Memory B cell (primary cell): Measurements from ENCODE around the gene FLOT2.
A peak's percentile ranks its signal among the peaks of the same experiment; 100 is the strongest.
"Not testable (repeated sequence)": the region's sequence is repeated elsewhere in the genome, so short reads cannot be mapped to it uniquely, and the experiment has no call there.

Experiments used
- ATAC-seq: fragments of 150-1000 bp; cut with Tn5 transposase; 2 replicates; pipeline ENCODE4 v1.10.0; 2021; ENCODE audit warnings: low read depth, mild to moderate bottlenecking, moderate library complexity
- DNase-seq, 2 donors: peaks; one replicate each; pipeline ENCODE4 v3.0.0; 2022; ENCODE audit warnings: low spot score in 2 of 2
- H3K27ac Mint-ChIP-seq: one replicate; pipeline ENCODE4 v1.8.0; 2022; ENCODE audit warnings: mild to moderate bottlenecking, moderate library complexity, mixed read lengths
- H3K27me3 Mint-ChIP-seq: one replicate; pipeline ENCODE4 v1.8.0; 2022; ENCODE audit warnings: mixed read lengths
- H3K36me3 Mint-ChIP-seq: one replicate; pipeline ENCODE4 v1.8.0; 2022; ENCODE audit warnings: mild to moderate bottlenecking, mixed read lengths
- H3K4me1 Mint-ChIP-seq: one replicate; pipeline ENCODE4 v1.8.0; 2022; ENCODE audit warnings: mixed read lengths
- H3K4me3 Mint-ChIP-seq: one replicate; pipeline ENCODE4 v1.8.0; 2022; ENCODE audit warnings: mild to moderate bottlenecking, moderate library complexity, mixed read lengths
- H3K9me3 Mint-ChIP-seq: one replicate; pipeline ENCODE4 v1.8.0; 2022; ENCODE audit warnings: mixed read lengths

FLOT2 gene

GRCh38 chr17:28842282-28843012 is 55.1 kb downstream of the FLOT2 start, which contains the start of gene FAM222B:
TSS of gene FAM222B (minus strand) at chr17:28842790. CDS start at chr17:28766667, 76,123 bp downstream.
- peaks cover 10% of the 10 kb centered on the region for H3K4me1 Mint-ChIP-seq
- DNase-seq = peak; percentile 81 to 83
- no peaks in the 10 kb centered on the region for H3K9me3 Mint-ChIP-seq
- peak within 1 kb of the TSS; percentile 97 for H3K27ac Mint-ChIP-seq
- ATAC-seq = peak; percentile 98
- H3K4me3 Mint-ChIP-seq = peak within 1 kb of the TSS; percentile 100
- H3K27me3 Mint-ChIP-seq = no peaks in the 10 kb centered on the region
- H3K36me3 Mint-ChIP-seq = no peaks in the 10 kb centered on the region

GRCh38 chr17:28841901-28842281 is 55.6 kb downstream of the FLOT2 start:
- DNase-seq (no peak), ATAC-seq (peak; percentile 17)
- Mint-ChIP-seq H3K27me3 (no peaks in the 10 kb centered on the region), H3K9me3 (no peaks in the 10 kb centered on the region), H3K27ac (peak overlapping the region; percentile 97), H3K4me3 (peak overlapping the region; percentile 100), H3K4me1 (peaks cover 10% of the 10 kb centered on the region), H3K36me3 (no peaks in the 10 kb centered on the region)

- ATAC-seq (no peak), DNase-seq (no peak)
- H3K36me3 Mint-ChIP-seq = peaks cover 3% of the 10 kb centered on the region
- peaks cover 13% of the 10 kb centered on the region for H3K4me1 Mint-ChIP-seq
- H3K27ac Mint-ChIP-seq = no peak overlapping the region
- no peak overlapping the region for H3K4me3 Mint-ChIP-seq
- no peaks in the 10 kb centered on the region for H3K27me3 Mint-ChIP-seq
- no peaks in the 10 kb centered on the region for H3K9me3 Mint-ChIP-seq
Observed at GRCh38 chr17:28839221-28839620, 58.3 kb downstream of the FLOT2 start.

- H3K27me3 Mint-ChIP-seq, H3K27ac Mint-ChIP-seq, DNase-seq, H3K4me3 Mint-ChIP-seq, ATAC-seq, H3K9me3 Mint-ChIP-seq: not testable (repeated sequence)
- Mint-ChIP-seq H3K36me3 (peaks cover 12% of the 10 kb centered on the region), H3K4me1 (peaks cover 10% of the 10 kb centered on the region)
Observed at GRCh38 chr17:28836541-28836940, 61.0 kb downstream of the FLOT2 start.

- Mint-ChIP-seq H3K27ac (peak overlapping the region; percentile 24), H3K9me3 (no peaks in the 10 kb centered on the region), H3K4me1 (peaks cover 10% of the 10 kb centered on the region), H3K27me3 (no peaks in the 10 kb centered on the region), H3K4me3 (no peak overlapping the region), H3K36me3 (peaks cover 12% of the 10 kb centered on the region)
- ATAC-seq (no peak), DNase-seq (no peak)
Observed at GRCh38 chr17:28834420-28834819, 63.1 kb downstream of the FLOT2 start.
